Endometrial microvascular endothelial cells (primary cell): ENCODE measurements around the gene MADCAM1. TPM values are rescaled to one million over a fixed set of nuclear protein-coding genes. Genes with fewer than 3 reads are reported as not detected.
"Not testable (repeated sequence)": the region's sequence is repeated elsewhere in the genome, so short reads cannot be mapped to it uniquely, and the experiment has no call there.

ENCODE experiments used
- in situ Hi-C: cut with HindIII; loops from 2 replicates; pipeline ENCODE4 v1.10.0; 2017; ENCODE audit warnings: low sequenced_read_pairs, low pct_unique_long_range_greater_than_20kb; ENCODE audit errors: inconsistent ontology term
- total RNA-seq: library from RNA; depleted of rRNA; stranded (reverse); fragments of >200 nt; gene quantifications from one replicate; pipeline ENCODE4 v1.2.3, GENCODE V29; 2015; ENCODE audit errors: inconsistent ontology term

Gene MADCAM1
- total RNA-seq, 1 donor from 2014 or later: not detected

DNA sequence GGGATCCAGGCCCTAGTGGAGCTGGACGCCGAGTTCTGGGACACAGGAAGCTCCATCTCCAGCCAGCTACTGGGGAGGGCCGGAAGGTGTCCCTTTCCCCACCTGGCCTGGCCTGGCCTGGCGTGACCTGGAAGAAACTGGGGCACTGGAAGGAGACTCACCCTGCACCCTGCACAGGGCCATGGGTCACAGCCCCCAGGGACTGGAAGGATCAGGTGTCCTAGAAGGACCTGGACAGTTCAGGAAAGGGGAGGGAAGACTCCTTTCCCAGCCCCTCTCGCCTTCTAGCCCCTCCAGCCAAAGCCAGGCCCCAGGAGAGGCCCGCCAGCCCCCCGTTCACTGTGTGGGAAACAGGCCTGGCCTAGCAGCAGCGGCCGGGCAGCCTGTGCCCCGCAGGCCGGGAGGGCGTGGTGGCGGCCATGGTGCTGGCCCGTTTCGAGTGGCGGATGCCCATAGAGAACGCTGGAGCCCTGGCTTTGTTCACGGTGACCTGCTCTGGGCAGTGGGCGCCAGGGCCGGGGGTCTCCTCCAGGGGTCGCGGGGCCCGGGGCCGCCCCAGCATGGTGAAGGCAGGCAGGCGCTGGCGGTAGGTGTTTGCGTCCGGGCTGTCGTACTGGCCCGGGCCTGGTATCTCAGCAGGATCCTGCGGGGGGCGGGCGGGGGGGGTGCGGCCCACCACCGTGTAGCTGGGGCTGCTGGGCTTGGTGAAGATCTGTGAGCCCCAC lies 32.6 kb upstream of the MADCAM1 start:
- in situ Hi-C loops: no loop called here

DNA sequence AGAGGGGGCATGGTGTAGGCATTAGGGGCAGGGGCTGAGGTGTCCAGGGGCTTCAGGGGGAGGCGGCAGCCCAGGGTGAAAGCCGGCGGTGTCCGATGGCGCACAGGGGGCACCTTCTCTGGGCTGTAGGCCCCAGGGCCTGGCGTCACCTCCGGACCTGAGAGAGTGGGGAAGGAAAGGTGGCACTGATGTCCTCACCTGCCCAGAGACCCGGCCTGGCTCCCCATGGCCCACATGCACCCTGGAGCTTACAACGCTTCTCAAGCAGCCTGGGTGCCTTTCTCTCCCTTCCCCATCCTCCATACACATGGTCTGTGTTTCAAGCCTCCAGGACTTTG lies 32.1 kb upstream of the MADCAM1 start:
- in situ Hi-C loops: no loop called here

DNA sequence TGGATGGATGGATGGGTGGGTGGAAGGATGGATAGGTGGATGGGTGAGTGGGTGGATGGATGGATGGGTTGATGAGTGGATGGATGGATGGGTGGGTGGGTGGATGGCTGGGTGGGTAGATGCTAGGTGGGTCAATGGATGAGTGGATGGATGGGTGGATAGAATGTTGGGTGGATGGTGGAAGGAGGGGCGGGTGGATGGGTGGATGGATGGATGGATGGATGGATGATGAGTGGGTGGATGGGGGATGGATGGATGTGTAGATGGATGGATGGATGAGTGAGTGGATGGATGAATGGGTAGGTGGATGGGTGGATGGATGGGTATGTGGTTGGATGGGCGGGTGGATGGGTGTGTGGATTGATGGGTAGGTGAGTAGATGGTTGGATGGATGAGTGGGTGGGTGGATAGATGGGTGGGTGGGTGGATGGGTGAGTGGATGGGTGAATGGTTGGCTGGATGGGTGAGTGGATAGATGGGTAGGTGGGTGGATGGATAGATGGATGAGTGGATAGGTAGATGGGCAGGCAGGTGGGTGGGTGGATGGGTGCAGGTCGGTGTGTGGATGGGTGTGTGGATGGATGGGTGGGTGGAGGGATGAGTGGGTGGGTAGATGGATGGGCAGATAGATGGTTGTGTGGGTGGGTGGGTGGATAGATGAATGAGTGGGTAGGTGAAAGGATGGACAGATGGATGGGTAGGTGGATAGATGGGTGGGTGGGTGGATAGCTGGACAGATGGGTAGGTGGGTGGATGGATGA lies 31.1 kb upstream of the MADCAM1 start:
- in situ Hi-C loops: no loop called here

- in situ Hi-C loops: no loop called here
Measured at GRCh38 chr19:467554-467953, 28.7 kb upstream of the MADCAM1 start.

DNA sequence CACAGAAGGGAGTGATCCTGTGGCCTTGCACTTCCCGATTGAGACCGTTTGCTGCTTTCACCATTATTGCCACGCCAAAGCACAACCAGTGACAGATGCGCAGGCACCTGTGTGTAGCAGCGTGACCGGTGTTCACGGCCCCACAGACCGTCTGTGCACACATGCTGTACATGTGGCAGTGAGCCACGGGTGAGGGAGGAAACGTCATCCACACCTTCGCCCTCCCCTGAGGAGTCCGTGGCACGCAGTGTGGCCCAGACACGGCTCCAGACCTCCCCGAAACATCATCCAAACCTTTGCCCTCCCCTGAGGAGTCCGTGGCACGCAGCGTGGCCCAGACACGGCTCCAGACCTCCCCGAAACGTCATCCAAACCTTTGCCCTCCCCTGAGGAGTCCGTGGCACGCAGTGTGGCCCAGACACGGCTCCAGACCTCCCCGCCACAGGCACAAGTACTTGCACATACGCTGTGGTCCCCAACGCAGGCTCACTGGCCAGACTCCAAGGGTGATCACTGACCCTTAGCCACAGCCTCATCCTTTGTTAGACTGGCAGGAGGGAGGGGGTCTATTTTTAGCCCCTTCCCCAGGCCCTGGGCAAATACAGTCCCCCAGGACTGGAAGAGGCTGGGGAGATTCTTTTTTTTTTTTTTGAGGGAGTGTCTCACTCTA lies 27.6 kb upstream of the MADCAM1 start:
- in situ Hi-C loops: no loop called here

GRCh38 chr19:469833-470232 lies 26.5 kb upstream of the MADCAM1 start:
- in situ Hi-C loops: no loop called here

DNA sequence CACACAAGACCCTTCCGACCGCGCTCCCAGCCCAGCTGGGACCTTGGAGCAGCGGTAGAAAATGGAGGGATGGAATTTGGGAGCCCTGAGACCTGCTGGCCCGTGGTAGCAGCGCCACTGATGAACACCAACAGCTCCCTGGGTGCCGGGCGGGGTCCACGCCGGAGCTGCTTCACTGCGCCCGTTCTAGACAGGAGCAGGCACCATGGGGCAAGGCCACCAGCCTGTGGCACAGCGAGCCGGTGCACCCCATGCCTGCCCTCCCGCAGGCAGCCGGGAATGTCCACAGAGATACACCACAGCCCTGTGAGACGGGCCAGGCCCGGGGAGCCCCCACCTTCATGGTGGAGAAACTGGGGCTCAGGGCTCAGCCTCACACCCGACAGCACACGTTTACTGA lies 25.6 kb upstream of the MADCAM1 start:
- in situ Hi-C loops: no loop called here

- in situ Hi-C loops: no loop called here
Measured at GRCh38 chr19:472005-472858, 24.1 kb upstream of the MADCAM1 start.

DNA sequence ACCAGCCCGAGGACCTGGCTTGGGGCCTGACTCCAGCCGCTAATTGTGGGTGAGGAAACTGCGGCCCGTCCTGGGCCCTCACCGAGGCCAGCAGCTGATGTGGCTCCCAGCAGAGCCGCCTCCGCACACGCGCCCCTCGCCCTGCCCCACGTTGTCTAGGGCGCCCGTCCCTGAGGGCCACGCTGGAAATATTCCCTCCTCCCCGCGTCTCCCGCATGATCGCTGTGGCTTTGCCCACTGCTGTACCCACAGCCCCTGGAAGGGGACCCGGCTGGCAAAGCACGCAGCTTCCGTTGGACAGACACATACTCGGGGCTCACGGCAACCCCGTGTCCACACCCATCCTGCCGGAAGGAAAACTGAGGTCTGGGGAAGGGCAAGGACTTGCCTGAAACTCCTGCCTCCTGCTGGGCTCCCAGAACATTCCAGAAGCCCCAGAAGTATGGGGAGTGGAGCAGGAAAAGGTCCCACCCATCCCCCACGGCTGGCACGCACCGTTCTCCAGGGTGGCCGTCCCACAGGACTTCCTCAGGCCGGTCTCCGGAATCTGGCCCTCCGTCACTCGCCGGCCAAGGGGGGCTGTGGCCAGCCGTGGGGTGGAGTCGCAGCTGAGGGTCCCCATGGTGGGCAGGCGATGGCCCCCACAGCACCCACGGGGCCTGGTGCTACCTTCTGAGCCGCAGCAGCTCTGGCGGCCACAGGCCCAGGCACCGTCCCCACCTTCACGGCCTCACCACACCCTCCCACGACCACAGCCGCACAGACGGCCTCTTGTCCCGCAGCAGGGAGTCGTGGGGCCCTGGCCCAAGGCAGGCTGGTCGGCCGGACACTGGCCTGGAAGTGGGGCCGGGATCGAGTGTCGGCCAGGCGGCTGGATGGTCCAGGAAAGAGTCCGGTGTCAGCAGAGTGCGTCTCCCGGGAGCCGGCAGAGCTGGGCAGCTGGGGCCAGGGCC lies 21.9 kb upstream of the MADCAM1 start:
- in situ Hi-C loops: no loop called here

GRCh38 chr19:475360-475759 lies 20.9 kb upstream of the MADCAM1 start:
- in situ Hi-C loops: no loop called here

DNA sequence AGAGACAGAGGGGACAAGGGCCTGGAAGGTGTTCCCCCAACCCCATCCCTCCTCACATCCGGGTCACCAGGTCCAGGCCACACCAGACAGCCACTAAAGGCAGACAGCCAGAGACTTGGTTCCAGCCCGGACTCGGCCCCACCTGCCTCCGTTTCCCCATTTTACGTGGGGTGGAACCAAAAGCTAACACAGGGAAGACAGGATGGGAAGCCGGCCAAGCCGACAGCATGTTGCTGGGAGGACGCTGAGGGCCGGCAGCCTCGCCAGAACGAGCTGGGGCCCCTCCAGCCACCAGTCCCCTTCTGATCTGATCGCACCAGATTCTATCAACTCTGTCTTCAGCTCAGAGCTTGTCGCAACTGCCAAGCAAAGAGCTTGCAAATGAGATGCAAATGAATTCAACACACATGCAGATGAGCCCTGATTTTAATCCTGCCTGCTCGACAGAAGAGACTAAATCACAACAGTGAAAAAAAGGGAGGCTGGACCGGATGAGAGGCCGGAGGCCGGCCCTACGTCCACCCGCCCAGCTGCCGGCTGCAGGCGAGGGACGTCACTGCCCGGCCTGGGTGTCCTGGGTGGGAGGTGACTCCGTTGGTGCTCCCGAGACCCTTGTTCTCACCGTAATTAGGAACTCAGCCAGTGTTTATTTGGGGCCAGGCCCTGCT lies 17.9 kb upstream of the MADCAM1 start:
- in situ Hi-C loops: no loop called here

DNA sequence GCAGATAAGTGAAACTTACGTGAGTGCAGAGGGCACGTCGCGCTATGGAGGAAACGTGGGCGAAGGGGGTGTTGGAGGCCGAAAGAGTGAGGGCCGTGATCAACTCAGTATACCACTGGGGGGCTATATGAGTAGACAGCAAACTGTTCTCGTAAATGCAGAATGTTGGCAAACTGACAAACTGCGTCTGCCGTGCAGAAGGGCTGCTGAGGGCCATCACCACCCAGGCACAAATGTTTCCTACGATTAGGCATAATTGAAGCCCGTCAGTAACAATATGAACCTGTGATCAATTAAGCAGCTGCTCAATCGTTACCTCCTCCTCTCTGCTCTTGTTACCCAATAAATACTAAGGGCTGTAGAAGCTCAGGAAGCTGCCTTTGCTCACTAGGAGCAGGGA lies 17.3 kb upstream of the MADCAM1 start:
- in situ Hi-C loops: no loop called here

DNA sequence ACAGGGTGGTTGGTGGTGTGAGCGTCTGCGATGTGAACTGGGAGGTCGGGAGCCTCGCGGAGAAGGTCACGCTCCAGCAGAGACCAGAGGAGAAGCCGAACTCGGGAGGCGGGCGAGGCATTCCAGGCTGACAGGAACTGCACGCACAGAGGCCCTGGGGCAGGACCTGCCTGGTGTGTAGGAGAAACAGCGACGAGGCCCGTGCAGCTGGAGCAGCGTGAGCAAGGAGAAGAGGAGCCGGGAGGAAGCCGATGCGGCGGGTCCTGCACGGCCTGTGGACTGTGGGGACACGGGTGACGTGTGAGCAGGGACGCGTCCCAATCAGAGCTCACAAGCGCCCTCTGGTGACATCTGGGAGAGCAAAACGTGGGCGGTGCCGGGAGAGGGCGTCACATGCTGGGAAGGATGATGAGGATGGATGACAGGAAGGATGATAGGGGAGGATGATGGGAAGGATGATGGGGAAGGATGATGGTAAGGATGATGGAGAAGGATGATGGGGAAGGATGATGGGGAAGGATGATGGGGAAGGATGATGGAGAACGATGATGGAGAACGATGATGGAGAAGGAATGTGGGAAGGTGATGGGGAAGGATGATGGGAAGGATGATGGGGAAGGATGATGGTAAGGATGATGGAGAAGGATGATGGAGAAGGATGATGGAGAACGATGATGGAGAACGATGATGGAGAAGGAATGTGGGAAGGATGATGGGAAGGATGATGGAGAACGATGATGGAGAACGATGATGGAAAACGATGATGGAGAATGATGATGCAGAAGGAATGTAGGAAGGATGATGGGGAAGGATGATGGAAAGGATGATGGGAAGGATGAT lies 16.1 kb upstream of the MADCAM1 start:
- in situ Hi-C loops: no loop called here

DNA sequence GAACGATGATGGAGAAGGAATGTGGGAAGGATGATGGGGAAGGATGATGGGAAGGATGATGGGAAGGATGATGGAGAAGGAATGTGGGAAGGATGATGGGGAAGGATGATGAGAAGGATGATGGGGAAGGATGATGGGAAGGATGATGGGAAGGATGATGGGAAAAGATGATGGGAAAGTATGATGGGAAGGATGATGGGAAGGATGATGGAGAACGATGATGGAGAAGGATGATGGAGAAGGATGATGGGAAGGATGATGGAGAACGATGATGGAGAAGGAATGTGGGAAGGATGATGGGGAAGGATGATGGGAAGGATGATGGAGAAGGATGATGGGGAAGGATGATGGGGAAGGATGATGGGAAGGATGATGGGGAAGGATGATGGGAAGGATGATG lies 15.2 kb upstream of the MADCAM1 start:
- in situ Hi-C loops: not testable (repeated sequence)

DNA sequence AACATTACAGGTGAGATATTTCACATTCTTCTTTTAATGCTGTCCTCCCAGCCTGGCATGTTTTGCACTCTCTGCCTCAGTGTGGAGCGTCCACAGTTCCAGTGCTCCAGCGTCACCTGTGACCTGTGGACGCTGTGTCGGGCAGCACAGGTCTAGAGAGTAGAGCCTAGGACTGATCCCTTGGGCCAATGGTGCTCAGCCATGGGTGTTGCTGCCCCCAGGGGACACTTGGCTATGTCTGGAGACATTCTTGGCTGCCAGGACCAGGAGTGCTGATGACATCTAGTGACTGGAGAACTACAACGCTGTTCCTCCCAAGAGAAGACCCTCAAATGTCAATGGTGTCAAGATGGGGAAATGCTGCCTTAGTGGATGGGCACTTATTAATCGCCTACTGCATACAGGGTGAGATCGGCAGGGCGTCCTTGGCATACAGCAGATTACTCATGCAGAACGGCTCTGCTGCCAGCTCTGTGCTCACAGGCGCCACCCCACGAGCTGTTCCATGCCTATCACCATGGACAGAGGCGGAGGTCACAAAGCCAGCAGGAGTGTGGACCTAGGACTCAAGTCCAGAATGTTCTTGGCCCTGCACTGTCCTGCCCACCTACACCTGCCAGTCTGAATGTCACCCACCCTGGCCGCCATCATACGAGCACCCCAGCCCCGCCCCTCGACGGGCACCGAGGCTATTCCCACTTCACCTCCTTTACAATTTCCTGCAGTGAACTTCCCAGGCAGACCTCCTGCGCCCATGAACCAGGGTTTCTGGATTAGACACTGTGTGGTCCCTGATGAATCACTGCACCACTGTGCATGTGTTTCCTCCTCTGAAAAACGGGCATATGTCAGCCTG lies 13.9 kb upstream of the MADCAM1 start:
- in situ Hi-C loops: no loop called here
